COR-L47 (cell line): ENCODE results near the gene RASSF7.

Experiments used
- DNase-seq: peaks from one replicate; lab custom pipeline; 2025; lab: John Stamatoyannopoulos, UW

The RASSF7 gene

GRCh38 chr11:551596-551995 is 9.2 kb upstream of the RASSF7 start:
- no peak for DNase-seq

DNA sequence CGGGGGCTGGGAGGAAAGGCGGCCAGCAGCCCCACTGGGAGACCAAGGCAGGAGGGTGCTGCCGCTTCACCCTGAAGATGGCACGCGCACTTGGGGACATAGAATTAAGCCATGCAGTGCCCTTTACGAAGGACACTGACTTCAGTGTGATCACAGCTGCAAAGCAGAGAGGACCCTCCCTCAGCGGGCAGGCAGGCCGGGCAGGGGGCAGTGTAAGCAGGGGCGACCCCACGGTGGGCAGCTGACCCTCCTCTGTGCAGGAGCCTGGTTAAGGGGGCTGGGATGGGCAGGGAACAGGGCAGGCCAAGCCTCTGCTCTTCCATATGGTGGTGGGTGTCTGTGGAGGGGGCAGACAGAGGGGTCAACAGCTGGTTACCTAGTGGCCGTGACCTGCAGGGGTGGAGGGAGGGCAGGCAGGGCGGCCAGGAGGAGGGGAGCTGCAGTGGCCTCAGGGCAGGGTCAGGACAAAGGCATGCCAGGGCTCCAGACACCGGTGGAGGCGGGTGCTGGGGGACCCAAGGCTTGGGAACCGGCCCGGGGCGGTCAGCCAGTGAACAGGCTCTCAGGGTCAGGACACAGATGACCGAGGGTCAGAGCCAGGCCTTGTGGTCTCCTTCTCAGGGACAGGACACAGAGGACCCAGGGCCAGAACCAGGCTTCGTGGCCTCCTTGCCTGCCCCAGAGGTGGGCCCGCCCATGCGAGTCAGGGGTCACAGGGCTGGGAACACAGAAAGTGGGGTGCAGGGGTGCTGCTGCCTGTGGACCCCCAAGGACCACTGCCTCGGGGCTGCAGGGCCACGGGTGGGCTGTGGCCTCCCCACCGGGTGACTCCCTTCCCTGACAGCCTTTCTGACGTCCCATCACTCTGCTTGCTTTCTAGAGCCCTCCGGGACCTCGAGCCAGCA is 7.4 kb upstream of the RASSF7 start:
- DNase-seq, result no peak

DNA sequence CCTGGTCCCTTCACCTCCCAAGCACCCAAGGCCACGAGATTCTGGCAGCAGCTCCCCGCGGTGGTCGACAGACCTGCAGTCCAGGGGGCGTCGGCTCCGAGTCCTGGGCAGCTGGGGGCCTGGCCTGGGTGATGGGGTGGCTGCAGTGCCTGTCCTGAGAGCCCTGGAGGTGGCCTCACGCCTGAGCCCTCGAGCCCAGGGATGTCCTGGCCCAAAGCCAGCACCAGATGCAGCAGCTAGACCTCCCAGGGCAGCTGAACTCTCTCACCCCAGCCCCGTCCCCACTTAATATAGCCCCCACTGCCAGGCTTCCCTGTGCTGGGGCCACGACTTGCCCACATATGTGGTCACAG is 6.8 kb upstream of the RASSF7 start:
- no peak for DNase-seq

DNA sequence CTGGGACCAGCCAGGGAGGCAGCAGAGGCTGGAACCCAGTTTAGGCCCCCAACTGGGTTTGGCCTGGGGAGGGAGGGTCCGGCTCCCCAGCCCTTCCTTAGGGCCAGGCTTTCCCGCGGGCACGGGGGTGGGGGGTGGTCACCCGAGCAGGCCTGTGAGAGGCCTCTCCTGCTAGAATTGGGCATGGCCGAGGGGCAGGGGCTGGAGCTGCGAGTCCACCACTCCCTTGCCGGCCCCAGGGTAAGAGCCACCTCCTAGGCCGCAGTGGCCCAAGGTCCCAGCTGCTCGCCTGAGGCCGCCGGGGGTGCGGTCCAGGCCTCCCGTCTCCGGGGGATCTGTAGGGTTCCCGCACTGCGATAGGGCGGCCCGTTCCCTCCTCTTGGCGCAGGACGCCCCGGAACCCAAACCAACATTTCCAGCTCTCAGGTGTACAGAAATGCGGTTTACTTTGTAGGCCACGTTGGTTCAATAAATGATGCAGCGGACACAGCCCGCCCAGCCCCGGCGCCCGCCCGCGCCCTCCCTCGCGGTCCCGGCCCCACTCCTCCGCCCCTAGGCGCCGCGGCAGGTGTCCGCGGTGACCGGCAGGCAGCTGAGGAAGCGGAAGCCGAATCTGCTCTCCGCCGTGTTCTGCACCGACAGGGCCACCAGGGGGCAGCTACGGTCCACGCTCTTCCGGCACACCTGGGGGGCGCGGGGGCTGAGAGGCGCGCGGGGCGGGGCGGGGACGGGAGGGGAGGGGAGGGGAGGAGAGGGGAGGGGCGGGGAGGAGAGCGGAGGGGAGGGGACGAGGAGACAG is 6.1 kb upstream of the RASSF7 start:
- peak; percentile 87 for DNase-seq

DNA sequence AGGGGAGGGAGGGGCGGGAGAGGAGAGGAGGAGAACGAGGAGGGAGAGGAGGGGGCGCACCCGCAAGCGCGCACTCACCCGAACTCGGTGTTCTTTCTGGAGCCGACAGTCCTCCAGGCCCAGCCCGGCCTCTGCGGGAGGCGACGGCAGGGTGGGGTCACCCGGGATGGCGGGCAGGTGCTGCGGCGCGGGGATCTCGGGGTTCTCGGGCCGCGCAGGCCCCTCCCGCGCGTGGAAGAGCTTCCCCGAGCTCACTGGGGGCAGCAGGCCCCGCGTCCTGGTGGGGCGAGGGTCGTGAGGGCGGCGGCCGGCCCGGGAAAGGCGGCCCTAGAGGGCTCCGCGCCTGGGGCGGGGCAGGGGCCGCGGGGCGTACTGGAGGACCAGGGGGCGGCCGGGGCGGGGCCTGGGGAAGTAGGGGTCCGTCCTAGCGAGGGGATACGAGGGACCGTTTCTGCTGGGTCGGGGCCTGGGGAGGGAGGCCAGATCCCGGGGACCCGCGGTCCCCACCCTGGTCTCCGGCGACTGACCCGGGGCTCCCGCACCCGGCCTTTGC is 5.5 kb upstream of the RASSF7 start:
- no peak for DNase-seq

DNA sequence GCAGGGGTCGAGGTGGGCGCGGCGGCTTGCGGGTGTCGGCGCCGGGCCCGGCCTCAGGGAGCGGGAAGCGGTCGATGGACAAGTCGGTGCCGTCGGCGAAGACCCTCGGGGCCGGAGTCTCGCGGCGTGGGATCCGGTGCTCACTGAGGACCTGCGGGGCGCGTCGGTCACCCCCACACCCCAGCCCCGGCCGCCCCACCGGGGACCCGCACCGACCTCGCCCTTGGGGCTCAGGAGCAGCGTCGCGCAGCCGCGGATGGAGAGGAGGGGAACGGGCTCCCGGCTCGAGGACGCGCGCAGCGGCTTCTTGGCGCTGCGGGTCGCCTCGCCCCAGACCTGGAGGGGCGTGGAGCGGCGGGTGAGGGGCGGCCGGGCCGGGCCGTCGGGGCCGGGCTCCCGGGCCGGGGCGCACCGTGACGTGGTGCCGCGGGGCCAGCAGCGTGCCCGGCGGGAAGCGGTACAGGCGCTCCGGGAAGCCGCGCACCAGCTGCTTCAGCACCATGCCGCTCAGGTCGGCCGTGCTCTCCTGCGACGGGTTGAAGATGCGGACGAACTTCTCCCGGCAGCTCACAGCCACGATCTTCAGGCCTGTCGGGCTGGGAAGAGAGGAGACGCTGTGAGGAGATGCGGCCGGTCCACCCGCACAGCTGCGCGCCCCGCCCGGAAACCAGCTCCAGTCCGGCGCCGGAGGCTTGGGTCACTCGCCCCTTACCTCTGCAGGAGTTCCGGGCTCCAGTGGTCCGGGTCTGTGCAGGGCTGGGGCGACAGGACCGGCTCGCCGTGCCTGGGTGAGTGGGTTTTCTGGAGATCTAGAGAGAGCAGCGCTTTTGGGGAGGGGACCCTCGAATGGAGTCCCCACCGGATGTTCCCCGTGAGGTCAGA is 4.7 kb upstream of the RASSF7 start:
- no peak for DNase-seq

DNA sequence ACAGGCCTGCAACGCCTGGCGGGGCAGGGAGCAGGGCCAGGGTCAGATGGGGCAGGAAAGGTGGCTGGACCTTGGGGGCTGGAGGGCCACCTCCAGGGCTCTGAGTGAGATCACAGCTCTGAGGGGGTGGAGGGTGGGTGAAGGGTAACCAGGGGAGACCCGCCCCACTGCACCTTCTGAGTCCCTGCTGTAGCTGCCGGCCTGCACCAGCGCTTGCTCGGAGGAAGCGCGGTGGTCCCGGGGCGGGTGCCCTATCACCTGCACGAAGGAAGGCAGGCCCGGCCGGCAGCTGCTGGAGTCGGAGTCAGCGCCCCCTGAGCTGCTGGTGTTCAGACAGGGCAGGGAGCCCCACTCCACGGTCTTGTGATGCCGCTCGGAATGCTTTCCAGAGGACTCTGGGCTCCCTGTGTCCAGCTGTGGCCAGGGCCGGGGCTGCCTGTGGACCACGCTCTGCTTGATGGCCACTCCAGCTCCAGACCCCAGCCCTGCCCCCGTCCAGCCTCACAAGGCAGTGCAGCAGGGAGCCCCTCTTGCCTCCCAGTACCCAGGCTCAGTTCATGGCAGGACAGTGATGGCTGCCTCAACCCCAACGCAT is 4.0 kb upstream of the RASSF7 start:
- no peak for DNase-seq

DNA sequence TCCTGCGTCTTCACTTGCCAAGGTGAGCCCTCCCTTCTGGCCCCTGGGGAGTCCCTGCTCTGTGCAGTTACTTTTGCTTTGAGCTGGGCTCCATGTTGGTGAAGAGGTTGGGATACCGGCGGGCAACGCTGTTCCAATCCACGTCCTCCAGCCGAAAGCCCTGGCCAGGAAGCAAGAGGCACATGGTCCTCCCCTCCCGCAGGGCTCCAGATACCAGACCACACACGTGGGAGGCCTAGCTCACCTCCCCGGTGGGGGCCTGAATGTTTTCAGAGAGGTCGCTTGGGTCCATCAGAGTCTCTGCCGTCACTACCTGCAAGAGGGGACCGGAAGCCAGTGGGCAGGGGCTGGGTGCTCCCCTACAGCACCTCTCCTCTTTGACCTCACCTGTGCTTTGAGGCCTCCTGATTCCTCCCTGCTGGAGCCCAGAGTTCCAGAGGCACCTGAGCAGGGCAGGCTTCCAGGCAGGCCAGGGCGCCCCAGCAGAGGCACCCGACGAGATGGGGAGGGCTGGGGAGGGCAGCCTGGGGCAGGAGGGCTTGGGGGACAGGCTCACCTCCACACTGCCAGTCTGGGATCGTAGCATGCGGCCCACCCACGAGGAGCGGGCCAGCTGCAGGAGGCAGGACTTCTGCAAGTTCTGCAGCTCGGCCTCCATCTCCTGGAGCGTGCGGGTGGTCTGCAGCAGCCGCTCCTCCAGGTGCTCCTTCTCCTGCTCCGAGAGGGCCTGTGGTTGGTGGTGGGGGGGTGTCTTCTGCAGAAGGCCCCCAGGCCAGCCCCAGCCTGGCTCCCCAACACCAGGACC is 3.2 kb upstream of the RASSF7 start:
- DNase-seq, result no peak

- DNase-seq, result no peak
These were observed 2.3 kb upstream of the RASSF7 start for GRCh38 chr11:558503-558902.

GRCh38 chr11:559020-559620 is 1.6 kb upstream of the RASSF7 start:
- no peak for DNase-seq

GRCh38 chr11:559712-560304 is 962 bp upstream of the RASSF7 start:
- no peak for DNase-seq

DNA sequence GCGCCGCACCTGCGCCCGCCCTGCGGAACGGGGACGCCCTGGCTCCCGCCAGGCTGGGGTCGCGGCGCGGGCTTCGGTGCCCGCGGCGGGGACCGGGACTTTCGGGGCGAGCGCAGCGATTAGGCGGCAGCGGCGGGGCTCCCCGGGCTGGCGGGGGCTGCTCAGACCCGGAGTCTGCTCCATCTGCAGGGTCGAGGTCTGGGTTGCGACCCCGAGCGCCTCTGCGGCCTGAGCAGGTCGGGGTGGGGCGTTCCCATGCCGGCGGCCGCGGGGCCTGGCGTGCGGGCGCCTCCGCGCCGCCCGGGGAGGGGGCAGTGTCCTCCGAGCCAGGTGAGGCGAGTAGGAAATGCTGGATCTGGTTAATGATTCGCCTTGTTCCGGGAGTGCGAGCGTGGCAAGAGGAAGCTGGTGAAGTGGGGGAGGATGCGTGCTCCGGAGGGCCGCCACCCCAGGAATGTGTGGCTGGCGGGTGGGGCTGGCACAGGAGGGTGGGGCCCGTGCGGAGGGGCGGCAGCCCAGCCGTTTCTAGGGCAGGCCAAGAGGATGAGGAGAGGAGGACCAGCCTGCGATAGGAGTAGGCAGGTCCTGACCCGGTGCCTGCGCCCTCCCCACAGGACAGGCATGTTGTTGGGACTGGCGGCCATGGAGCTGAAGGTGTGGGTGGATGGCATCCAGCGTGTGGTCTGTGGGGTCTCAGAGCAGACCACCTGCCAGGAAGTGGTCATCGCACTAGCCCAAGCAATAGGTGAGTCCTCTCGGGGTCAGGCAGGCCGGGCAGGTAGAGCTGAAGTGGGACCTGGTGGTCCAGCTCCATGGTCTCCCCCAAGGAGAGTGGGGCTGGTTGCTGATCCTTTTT is 606 bp downstream of the RASSF7 start:
- no peak for DNase-seq

- DNase-seq, result no peak
These were observed 1.4 kb downstream of the RASSF7 start for GRCh38 chr11:562046-562645.

DNA sequence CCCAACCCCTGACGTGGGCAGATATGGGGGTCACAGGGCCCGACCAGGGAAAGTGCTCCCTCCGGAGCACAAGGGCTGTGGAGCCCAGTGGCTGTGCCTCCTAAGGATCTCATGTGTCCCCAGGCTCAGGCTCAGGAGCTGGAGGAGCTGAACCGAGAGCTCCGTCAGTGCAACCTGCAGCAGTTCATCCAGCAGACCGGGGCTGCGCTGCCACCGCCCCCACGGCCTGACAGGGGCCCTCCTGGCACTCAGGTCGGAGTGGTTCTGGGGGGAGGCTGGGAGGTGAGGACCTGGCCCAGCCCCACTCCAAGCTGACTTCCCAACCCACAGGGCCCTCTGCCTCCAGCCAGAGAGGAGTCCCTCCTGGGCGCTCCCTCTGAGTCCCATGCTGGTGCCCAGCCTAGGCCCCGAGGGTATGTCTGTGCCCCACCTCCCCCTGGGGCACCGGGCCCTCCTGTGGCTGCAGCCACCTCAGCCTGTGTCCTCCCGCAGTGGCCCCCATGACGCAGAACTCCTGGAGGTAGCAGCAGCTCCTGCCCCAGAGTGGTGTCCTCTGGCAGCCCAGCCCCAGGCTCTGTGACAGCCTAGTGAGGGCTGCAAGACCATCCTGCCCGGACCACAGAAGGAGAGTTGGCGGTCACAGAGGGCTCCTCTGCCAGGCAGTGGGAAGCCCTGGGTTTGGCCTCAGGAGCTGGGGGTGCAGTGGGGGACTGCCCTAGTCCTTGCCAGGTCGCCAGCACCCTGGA is 2.5 kb downstream of the RASSF7 start:
- no peak for DNase-seq

DNA sequence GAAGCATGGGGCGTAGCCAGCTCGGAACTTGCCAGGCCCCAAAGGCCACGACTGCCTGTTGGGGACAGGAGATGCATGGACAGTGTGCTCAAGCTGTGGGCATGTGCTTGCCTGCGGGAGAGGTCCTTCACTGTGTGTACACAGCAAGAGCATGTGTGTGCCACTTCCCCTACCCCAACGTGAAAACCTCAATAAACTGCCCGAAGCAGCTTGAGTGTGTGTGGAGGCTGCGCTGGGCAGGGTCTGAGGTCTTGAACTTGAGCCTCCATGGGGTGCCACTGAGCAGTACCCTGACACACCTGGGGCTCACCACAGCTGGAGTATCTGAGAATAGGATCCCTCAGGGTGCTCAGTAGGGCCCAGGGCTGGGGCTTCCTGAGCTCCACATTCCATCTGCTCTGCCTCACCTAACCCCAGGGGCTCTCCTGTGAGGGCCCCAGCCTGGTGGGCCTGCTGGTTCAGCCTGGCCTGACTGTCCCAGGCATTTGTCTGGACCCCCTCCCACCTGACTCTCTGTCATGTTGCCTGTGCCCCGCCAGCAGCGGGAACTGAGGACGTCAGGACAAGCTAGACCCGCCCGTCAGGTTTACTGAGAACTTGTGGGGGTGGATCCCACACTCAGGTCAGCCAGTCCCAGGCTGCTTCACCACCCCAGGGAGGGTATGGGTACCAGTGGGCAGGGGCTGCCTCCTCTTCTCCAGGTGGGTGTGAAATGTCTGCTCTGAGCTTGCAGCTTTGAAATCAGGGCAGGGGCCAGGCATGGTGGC is 3.2 kb downstream of the RASSF7 start:
- no peak for DNase-seq

GRCh38 chr11:565921-566509 is 5.2 kb downstream of the RASSF7 start:
- DNase-seq, result no peak
